ENCODE results near the gene PROZ.

DNA sequence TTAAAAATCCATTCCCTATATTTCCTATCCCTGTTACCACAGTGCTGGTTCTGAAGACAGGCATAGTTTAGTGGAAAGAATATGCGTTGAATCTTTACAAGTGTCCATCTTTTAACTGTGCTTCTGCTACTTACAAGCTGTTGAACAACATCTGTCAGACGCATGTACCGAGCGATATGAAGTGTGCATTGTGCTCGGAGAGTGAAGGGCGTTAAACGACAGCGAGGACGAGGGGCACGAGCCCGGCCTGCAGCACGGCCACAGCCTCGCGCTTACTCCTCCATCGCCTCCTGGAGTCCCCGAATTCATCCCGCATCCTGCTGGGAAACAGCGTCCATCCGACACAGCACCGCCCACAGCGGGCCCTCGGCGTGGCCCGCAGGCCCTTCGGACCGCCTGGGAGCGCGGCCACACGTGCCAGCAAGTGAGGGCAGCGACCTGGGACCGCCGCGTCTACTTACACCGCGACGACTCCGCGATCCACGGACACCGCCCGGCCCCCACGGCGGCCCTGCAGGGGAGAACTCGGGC, 49.5 kb downstream of the PROZ start:
- TF ChIP-seq POLR2AphosphoS5 (IDR thresholded peaks at IDR 0.05; ENCODE audit: borderline replicate concordance, low read depth, low read length) (no peak), EZH2 (IDR thresholded peaks at IDR 0.05) (no peak)
